Brain pericyte (primary cell): ENCODE measurements around the gene SZT2.

Experiments used
- DNase-seq: peaks from one replicate; pipeline ENCODE4 v3.0.0-alpha.2; 2012; ENCODE audit warnings: low read depth, low spot score

SZT2 gene

GRCh38 chr1:43441894-43442637, 52.4 kb downstream of the SZT2 start:
- DNase-seq = no peak

- DNase-seq = no peak
These were observed 53.1 kb downstream of the SZT2 start for GRCh38 chr1:43442756-43443155.

- DNase-seq = no peak
These were observed 53.7 kb downstream of the SZT2 start for GRCh38 chr1:43443197-43443946.

- DNase-seq = no peak
These were observed 54.6 kb downstream of the SZT2 start for GRCh38 chr1:43444151-43444828.

GRCh38 chr1:43444836-43445235, 55.1 kb downstream of the SZT2 start:
- no peak for DNase-seq

GRCh38 chr1:43445606-43446387, 56.1 kb downstream of the SZT2 start:
- no peak for DNase-seq

GRCh38 chr1:43446388-43446740, 56.7 kb downstream of the SZT2 start:
- no peak for DNase-seq

GRCh38 chr1:43446881-43447835, 57.5 kb downstream of the SZT2 start:
- DNase-seq = no peak

GRCh38 chr1:43447891-43448708, 58.4 kb downstream of the SZT2 start:
- no peak for DNase-seq

GRCh38 chr1:43448955-43449707, 59.4 kb downstream of the SZT2 start:
- no peak for DNase-seq

- no peak for DNase-seq
These were observed 60.0 kb downstream of the SZT2 start for GRCh38 chr1:43449708-43450069.

GRCh38 chr1:43450251-43450941, 60.7 kb downstream of the SZT2 start:
- DNase-seq = no peak

GRCh38 chr1:43451157-43451591, 61.5 kb downstream of the SZT2 start:
- DNase-seq = no peak

GRCh38 chr1:43451701-43452532, 62.2 kb downstream of the SZT2 start:
- DNase-seq = no peak

- DNase-seq = peak; percentile 22
These were observed 63.2 kb downstream of the SZT2 start for GRCh38 chr1:43452789-43453441.

- peak; percentile 46 for DNase-seq
These were observed 64.0 kb downstream of the SZT2 start, which contains the start of gene HYI for GRCh38 chr1:43453442-43454269. HYI (minus strand) TSS chr1:43453931; CDS start chr1:43453793, 138 bp downstream.
